Osteoblast (primary cell): ENCODE results near the gene PLEKHO1. TPM values are rescaled to one million over a fixed set of nuclear protein-coding genes. Genes with fewer than 3 reads are reported as not detected.
A peak's percentile ranks its signal among the peaks of the same experiment; 100 is the strongest.

Experiments used
- DNase-seq: peaks from one replicate; pipeline ENCODE4 v3.0.0; 2011; ENCODE audit warnings: low spot score, mixed read lengths; ENCODE audit not compliant: insufficient read length; ENCODE audit errors: missing footprints
- H2AFZ ChIP-seq: 2 replicates; pipeline ENCODE4 v1.6.0; 2011; ENCODE audit warnings: mild to moderate bottlenecking, low read length
- H3K27ac ChIP-seq: 2 replicates; pipeline ENCODE4 v1.5.1; 2011; ENCODE audit warnings: mild to moderate bottlenecking, low read depth, low read length, moderate library complexity
- H3K27me3 ChIP-seq: 2 replicates; pipeline ENCODE4 v1.6.0; 2012; ENCODE audit warnings: mild to moderate bottlenecking, control low read depth, inconsistent platforms, low read length, moderate library complexity; ENCODE audit not compliant: insufficient read depth
- H3K36me3 ChIP-seq: 2 replicates; pipeline ENCODE4 v1.5.1; 2011; ENCODE audit warnings: mild to moderate bottlenecking, low read length, control low read depth, moderate library complexity; ENCODE audit not compliant: insufficient read depth
- H3K4me1 ChIP-seq: 2 replicates; pipeline ENCODE4 v1.5.1; 2011; ENCODE audit warnings: mild to moderate bottlenecking, low read length, control low read depth, moderate library complexity; ENCODE audit not compliant: insufficient read depth
- H3K4me2 ChIP-seq: 2 replicates; pipeline ENCODE4 v1.6.0; 2011; ENCODE audit warnings: mild to moderate bottlenecking, low read length; ENCODE audit not compliant: insufficient read depth
- H3K4me3 ChIP-seq: fragments of 200-600 bp; sonication (generic); 3 replicates; pipeline ENCODE4 v1.5.1; 2012; ENCODE audit warnings: mild to moderate bottlenecking, low read length, inconsistent platforms; ENCODE audit not compliant: insufficient read depth
- H3K79me2 ChIP-seq: 2 replicates; pipeline ENCODE4 v1.6.0; 2012; ENCODE audit warnings: mild to moderate bottlenecking, low read length, control low read depth, inconsistent platforms; ENCODE audit not compliant: insufficient read depth
- H3K9me3 ChIP-seq: 2 replicates; pipeline ENCODE4 v1.5.1; 2011; ENCODE audit warnings: low read depth, low read length, control low read depth
- H4K20me1 ChIP-seq: 2 replicates; pipeline ENCODE4 v1.6.0; 2012; ENCODE audit warnings: mild to moderate bottlenecking, low read length, control low read depth; ENCODE audit not compliant: insufficient read depth
- CTCF ChIP-seq: IDR thresholded peaks from 2 replicates; pipeline ENCODE4 v1.5.1; 2011; ENCODE audit warnings: mild to moderate bottlenecking, low read depth, low read length, moderate library complexity; ENCODE audit errors: extremely low read depth
- total RNA-seq: library from RNA; depleted of rRNA; stranded (reverse); fragments of >200 nt; gene quantifications from 2 replicates; pipeline ENCODE4 v1.2.3, GENCODE V29; 2012

PLEKHO1 gene
- total RNA-seq, 1 donor: 74.2 TPM

GRCh38 chr1:150118716-150119115 lies 31.0 kb upstream of the PLEKHO1 start:
- H3K27me3 ChIP-seq: no peaks in the 10 kb centered on the region
- H3K4me3 ChIP-seq: no peak overlapping the region
- TF ChIP-seq CTCF: no peak
- peaks cover 5% of the 10 kb centered on the region for H3K4me1 ChIP-seq
- no peak overlapping the region for H3K27ac ChIP-seq
- peaks cover 15% of the 10 kb centered on the region for H3K36me3 ChIP-seq
- peak; percentile 61 for DNase-seq
- no peak overlapping the region for H2AFZ ChIP-seq
- no peaks in the 10 kb centered on the region for H3K9me3 ChIP-seq
- H3K79me2 ChIP-seq: no peaks in the 10 kb centered on the region
- no peaks in the 10 kb centered on the region for H4K20me1 ChIP-seq
- H3K4me2 ChIP-seq: no peak overlapping the region

DNA sequence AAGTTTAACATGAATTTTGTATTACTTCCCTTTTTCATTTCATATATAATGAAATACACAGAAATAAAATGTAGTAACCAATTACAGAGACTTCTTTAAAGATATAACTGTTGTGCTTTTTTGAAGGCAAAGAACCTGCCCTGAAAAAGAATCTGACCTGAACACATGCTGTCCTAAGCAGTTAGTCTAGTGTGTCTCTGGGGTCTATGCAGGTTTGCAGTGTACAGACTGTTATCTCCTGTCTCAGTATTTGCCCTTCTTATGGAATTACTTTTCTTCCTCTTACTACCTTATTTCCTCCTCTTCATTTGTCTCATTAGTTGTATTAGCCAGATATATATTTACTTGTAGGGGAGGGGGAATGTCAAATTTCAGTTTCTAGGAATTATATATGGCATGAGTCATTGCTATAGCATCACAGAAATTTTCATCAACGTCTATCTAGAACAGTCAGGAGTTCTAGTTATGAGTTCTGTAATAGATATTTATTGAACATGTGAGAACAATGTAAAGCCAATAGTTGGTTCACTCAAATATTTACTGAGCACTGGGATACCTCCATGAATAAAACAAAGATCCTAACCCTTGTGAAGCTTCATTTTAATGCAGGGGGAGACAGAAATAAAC lies 28.4 kb upstream of the PLEKHO1 start:
- Histone ChIP-seq H3K4me3 (no peak overlapping the region), H3K4me1 (peaks cover 5% of the 10 kb centered on the region), H3K27ac (no peak overlapping the region), H3K36me3 (peaks cover 3% of the 10 kb centered on the region), H3K9me3 (no peaks in the 10 kb centered on the region), H4K20me1 (no peaks in the 10 kb centered on the region), H2AFZ (no peak overlapping the region), H3K79me2 (no peaks in the 10 kb centered on the region), H3K27me3 (no peaks in the 10 kb centered on the region), H3K4me2 (no peak overlapping the region)
- no peak for DNase-seq
- TF ChIP-seq CTCF: no peak

GRCh38 chr1:150126811-150127210 lies 22.9 kb upstream of the PLEKHO1 start:
- no peaks in the 10 kb centered on the region for H3K4me1 ChIP-seq
- no peaks in the 10 kb centered on the region for H3K9me3 ChIP-seq
- no peak overlapping the region for H3K4me2 ChIP-seq
- H3K27ac ChIP-seq: no peak overlapping the region
- H4K20me1 ChIP-seq: no peaks in the 10 kb centered on the region
- peaks cover 4% of the 10 kb centered on the region for H3K36me3 ChIP-seq
- no peak overlapping the region for H3K4me3 ChIP-seq
- TF ChIP-seq CTCF: no peak
- no peak for DNase-seq
- H3K79me2 ChIP-seq: no peaks in the 10 kb centered on the region
- H3K27me3 ChIP-seq: no peaks in the 10 kb centered on the region
- H2AFZ ChIP-seq: no peak overlapping the region

- TF ChIP-seq CTCF: no peak
- no peak overlapping the region for H3K4me2 ChIP-seq
- no peaks in the 10 kb centered on the region for H3K4me1 ChIP-seq
- H3K4me3 ChIP-seq: no peak overlapping the region
- no peak overlapping the region for H2AFZ ChIP-seq
- no peaks in the 10 kb centered on the region for H4K20me1 ChIP-seq
- H3K27ac ChIP-seq: no peak overlapping the region
- H3K36me3 ChIP-seq: peaks cover 4% of the 10 kb centered on the region
- H3K9me3 ChIP-seq: no peaks in the 10 kb centered on the region
- no peaks in the 10 kb centered on the region for H3K27me3 ChIP-seq
- no peaks in the 10 kb centered on the region for H3K79me2 ChIP-seq
- no peak for DNase-seq
Observed at GRCh38 chr1:150127464-150127863, 22.3 kb upstream of the PLEKHO1 start.
